Activated CD4-positive, alpha-beta T cell treated with anti-CD3 and anti-CD28 coated beads, Interleukin-2, amount 50 U/mL, for 1 hour (primary cell): ENCODE data around the gene DYNLT3.

Experiments used
- DNase-seq: peaks from one replicate; pipeline ENCODE4 v3.0.0-alpha.2; 2020

The DYNLT3 gene, protein sequence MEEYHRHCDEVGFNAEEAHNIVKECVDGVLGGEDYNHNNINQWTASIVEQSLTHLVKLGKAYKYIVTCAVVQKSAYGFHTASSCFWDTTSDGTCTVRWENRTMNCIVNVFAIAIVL

DNA sequence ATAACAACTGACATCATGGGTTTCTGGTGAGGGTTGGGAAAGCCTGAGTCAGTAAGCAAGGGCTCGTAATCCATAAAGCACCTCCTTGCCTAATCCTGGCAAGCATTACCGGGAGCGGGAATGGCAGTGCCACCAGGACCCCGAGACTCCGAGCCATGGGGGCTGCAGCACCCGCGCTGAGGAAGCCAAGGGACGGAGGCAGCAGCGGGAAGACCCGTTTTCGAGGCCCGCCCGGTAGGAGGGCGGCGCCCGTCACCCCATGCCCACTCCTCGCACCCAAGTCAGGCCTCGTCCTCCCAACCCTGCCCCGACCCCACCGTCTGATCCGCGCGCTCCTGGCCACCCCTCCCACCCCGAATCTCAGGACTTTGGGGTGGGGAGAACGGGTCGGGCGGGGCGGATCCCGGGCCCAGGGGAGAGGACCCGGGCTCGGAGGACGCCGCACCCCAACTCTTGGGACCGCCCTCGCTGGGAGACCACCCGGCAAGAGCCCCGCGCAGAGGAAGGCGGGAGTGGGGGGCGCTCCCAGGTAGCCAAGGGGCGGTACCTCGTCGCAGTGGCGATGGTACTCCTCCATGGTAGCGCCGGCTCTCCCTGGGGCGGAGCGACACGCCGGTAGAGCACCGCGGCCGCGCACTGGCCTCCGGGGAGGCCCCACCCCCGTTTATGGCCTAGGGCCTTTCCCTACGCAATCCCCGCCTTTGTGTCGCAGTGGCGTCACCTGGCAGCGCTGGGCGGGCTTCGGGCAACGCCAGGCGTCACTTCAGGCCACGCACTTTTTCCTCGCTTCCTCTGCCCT, at the start of gene DYNLT3:
DYNLT3 (minus strand) TSS at position 638 of the 799 bp plus-strand sequence; CDS start at position 577, 61 bp downstream.
- peak; percentile 71 for DNase-seq

DNA sequence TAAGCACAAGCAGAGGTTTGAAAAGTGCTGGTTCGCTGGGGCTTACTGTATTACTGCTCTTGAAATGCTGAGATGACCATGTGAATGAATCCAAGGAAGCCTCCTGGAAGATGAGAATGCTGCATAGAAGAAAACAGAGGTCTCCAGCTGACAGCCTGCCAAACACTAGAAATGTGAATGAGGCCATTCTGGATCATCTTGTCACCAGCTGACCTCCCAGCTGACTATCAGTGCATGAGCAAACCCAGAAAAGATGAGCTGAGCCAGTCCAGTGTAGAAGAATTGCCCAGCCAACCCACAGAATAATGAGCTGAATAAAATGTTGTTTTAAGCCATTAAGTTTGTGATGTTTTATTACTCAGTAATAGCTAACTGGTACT, 49.1 kb upstream of the DYNLT3 start:
- DNase-seq: no peak

DNA sequence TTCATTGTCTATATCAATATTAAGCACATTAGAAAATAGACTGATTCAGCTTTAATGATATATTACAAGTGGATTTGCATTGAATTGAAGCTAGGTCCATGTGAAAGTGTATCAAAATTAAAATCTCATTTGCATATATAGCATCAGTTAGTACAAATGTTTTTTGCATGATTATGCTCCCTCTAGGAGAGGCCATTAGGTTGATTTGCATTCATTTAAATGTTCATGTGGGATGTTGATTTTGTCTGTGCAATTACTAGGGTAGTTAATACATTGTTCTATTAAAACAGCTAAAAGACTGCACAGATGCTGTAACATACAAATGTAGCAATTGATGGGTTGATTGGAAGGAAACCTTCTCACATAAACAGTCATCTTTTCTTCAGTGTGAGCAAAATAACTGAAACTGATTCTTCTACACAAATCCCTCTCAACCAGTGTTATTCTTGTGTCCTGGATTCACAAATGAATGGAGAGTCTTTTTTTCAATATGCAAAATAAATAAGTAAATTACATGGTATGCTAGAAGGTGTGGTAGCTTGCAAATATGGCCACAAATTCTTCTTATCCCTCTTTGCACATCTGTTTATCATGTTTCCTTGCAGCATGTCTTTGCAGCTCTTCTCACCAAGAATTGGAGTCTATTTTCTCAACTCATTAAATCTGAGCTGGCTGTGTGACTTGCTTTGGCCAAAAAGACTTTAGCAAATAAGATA, 48.6 kb upstream of the DYNLT3 start:
- DNase-seq: no peak

DNA sequence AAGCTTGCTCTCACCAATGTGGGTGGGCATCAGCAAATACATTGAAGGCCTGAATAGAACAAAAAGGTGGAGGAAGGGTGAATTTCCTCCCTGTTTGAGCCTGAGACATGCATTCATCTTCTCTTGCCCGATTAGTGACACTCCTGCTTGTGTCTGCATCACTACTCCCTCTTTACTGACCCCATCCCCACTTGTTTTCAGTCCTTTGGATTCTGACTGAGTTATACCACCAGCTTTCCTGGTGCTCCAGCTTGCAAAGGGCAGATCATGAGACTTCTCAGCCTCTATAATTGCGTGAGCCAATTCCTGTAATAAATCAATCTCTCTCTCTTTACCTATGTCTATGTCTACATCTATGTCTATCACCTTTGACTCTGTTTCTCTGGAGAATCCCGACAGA, 47.4 kb upstream of the DYNLT3 start:
- no peak for DNase-seq

DNA sequence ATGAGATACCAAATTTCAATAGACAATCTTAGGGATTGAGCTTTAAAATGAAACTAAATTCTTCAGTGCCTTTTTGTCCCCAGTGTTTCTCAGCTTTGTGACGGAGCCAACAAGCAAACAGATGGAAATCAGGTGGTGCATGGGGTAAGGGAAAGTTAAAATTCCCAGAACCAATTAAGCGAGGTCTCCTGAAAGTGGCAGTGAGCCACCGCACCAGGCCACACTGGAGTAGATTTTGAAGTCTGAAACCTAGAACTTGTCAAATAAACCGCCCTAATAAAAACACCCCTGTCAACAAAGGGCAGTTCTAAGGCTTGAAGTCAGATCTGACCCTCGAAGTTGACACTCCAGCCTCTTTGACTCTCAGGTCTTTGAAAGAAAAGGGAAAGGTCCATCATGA, 40.6 kb upstream of the DYNLT3 start:
- DNase-seq: no peak

DNA sequence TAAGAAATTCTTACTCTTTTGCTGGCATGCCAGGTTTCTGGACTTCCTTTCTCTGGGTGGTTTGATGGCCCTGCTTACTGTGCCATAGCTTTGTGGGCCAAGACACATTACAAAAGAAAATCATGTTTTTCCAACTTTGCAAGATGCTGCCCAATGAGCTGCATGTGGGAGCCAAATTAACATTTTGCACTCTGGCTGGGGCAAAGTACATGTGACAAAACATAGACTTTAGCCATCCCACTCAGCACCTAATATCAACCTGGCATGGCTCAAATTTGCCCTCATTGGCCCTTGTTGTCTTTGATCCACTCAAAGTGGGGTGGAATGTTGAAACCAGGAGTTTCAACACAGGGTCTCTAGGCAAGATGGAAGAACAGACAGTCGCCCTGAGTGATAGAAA, 40.0 kb upstream of the DYNLT3 start:
- DNase-seq: no peak

DNA sequence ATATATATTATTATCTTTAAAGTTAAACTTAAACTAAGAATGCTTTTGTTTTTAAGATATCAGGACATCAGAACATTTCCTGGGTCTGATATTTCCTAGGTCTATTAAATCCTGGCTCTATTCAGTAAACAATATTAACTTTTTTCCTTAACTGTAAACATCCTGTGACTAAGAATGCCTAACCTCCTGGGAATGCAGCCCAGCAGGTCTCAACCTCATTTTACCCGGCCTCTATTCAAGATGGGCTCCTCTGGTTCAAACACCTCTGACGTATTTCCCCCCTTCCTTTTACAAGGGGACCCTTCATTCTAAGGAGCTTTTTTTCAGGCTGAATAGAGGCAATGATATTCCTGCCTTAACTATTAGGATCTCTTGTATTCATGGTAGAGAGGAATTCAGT, 35.8 kb upstream of the DYNLT3 start:
- DNase-seq: no peak

DNA sequence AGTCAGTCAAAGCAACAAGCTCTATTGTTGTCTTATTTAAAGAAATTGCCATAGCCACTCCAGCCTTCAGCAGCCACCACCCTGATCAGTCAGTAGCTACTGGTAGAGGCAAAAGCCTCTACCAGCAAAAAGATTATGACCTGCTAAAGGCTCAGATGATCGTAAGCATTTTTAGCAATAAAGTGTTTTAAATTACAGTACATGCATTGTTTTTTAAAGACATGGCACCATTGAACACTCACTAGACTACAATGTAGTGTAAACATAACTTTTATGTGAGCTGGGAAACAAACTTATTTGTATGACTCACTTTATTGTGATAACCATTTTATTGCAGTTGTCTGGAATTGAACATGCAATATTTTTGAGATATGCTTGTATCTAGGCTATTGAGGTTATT, 32.3 kb upstream of the DYNLT3 start:
- DNase-seq: no peak

DNA sequence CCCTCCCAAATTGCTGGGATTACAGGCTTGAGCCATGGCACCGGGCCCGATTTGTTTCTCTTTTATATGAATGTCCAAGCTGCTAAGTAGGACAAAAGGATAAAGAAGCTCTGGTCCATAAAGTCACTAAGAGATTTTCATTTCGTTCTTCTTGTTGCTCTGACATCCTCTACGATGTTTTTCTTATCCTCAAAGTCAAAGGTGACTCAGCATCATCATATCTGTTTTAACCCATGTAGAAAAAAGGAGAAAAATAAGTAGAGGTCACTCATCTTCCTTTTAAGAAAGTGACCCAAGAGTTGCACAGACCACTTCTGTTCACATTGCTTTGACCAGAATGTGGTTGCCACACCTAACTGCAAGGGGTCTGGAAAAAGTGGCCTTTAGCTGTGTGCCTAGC, 29.3 kb upstream of the DYNLT3 start:
- no peak for DNase-seq

DNA sequence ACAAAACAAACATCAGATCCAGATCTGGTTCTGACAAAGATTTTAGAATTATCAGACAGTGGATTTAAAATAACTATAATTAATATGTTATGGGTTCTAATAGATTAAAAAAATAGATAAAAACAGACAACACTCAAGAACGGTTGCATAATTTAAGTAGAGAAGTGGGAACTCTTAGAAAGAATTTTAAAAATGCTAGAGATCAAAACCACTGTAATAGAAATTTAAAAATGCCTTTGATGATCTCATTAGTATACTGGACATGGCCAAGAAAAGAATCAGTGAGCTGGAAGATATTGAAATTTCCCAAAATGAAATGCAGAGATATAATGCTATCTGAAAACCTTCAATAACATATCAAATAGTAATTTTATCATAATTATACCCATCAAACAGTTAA, 28.3 kb upstream of the DYNLT3 start:
- no peak for DNase-seq

DNA sequence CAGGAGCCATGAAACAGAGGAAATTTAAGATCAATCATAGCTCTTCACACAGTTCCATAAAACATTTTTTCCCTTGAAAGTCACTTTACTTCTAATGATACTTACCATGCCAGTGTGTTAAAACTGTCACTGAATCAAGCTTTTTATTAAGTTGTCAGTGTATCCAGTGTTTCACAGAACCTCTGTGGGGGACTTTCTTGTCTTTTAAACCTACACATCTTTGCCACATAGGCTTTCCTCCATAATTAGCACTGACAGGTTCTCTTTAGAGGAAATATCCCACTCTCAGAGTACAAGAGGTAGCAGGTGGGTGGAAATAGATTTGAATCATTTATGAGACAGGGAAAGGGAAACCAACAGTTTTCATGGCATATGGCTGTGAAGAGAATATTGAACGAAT, 25.8 kb upstream of the DYNLT3 start:
- DNase-seq: no peak

DNA sequence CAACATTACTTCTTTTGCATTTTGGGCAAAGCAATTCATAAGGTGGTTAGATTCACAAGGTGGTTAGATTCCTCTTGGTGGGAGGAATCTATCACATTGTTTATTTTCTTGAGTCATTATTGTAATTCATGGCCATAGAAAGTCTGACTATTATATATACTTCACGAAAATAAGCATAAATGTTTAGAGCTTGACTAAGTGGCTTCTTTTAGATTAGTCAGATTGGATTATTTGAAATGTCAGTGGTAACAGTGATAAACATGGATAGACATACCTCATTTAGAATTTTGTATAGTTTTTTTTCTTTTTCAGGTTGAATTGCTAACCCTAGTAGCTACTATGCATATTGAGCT, 24.9 kb upstream of the DYNLT3 start:
- DNase-seq: no peak

DNA sequence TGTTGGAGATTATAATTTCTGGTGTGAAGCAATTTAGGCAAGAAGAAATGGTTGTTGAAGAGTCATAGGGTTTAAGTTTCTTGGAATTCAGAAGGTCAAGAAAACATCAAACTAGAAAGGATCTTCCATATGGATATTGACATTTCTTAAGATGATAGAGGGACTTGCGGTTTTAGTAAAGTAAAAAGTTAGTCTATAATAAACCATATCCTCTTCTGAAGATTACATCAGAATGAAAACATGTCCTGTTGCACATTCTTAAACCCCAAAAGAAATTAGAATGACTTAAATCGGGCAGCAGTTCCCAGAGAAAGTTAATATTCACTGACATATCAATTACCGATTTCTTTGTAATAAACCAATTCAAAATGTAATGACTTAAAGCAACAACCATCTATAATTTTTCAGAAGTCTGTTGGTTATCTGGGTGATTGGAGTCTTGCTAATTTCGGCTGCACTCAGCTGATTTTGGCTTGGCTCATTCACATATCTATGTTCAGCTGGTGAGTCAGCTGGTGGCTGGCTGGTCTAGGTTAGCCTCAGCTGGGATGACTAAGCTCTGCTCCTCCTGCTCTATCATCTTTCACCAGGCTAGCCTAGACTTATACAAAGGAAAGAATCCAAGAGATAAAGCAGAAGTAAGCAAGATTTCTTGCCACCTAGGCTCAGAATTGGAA, 24.4 kb upstream of the DYNLT3 start:
- no peak for DNase-seq

DNA sequence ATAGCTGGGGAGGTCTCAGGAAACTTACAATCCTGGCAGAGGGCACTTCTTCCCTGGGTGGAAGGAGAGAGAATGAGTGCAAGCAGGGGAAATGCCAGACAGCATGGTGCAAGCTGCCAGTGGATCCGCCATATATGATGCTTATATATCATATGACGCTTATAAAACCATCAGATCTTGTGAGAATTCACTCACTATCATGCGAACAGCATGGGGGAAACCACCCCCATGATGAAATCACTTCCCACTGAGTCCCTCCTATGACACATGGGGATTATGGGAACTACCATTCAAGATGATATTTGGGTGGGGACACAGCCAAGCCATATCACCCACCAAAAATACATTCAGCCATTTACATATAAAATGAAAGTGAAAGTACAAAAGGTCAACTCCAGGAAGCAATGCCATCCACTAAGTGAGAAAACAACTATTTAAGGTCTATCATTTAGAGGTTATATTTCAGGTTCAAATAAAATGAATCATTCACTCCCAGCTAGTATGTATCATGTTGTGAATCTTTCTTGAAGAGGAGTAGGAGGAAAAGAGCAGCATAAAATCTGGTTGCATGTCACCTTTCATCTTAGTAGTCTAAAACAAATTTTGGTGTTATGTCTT, 20.3 kb upstream of the DYNLT3 start:
- DNase-seq: no peak

DNA sequence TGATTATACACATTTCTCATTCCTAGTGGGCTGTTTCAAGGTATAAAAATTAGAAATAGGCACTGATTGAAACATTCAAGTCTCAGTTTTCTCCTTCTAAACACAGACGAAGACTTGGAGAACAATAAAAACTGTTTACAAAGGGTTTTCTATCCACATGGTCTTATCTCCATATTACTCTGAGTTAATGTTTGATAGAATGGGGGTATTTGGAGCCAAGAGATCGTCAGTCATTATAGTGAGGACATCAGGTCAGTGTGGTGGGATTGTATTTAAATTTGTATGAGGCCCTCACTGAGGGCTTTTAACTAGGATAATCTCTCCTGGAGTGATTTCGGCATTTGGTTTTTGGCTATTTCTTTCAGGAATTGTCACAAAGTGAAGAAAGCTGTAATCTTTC, 16.4 kb upstream of the DYNLT3 start:
- DNase-seq: no peak

DNA sequence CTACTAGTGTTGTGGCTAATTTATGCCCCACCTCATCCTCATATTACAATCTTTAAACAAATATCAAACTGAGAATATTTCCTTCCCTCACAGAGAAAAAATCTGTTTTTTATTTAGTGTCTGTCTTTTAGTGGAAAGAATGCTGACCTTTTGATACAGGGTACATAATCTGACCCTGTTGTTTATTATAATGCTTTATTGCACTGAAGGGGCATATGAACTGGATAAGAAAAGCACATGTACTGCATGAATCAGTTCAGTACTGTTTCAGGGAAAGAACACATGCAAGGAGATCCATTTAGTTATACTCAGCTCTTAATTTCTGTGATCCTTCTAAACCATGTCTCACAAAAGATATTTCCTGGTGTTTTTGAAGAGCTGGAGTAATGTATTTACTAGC, 15.5 kb upstream of the DYNLT3 start:
- no peak for DNase-seq

DNA sequence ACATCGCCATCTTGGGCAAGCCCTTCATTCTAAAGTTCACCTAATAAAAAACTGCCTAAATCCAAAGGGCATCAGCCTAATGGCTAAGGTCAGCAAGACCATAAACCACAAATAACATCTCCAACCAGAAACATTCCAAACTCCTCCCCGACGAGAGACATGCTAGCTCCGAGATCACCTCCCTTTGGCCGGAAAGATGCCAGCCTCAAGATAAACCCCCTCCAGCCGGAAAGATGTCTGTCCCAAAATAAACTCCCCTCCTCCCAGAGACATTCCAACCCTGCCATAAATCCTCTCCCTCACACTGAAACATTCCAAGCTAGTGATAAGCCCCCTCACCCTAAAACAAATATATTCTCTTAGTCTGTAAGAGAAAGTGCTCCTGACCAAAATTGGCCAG, 13.3 kb upstream of the DYNLT3 start:
- DNase-seq: no peak

DNA sequence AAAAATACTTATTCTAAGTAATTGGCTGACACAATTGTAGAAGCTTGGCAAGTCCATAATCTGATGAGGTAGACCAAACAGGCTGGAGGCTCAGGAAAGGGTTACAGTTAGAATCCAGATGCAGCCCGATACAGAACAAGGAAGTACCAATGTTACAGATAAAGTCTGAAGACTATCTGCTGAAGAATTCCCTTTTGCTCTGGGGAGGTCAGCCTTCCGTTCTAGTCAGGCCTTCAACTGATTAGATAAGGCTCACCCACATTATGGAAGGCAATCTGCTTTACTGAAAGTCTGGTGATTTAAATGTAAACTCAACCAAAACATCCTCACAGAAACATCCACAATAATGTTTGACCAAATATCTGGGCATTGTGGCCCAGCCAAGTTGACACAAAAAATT, 7.4 kb upstream of the DYNLT3 start:
- no peak for DNase-seq

DNA sequence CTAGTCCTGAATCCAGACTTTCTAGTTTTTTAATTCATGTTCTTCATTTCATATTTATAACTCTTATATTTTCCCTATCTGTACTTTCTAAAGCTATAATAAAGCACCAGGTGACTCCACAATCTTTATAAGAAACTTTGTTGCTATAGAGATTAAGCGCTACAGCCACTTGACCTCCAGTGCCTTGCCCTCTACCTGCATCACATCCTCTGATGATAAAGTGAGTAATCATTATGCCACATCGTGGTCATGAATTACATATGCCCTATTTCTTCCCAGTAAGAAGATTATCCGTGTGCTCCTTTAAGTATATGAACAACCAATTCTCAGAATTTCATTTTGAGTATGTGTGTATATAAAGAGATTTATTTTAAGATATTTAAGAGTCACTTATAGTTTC, 6.8 kb upstream of the DYNLT3 start:
- no peak for DNase-seq

DNA sequence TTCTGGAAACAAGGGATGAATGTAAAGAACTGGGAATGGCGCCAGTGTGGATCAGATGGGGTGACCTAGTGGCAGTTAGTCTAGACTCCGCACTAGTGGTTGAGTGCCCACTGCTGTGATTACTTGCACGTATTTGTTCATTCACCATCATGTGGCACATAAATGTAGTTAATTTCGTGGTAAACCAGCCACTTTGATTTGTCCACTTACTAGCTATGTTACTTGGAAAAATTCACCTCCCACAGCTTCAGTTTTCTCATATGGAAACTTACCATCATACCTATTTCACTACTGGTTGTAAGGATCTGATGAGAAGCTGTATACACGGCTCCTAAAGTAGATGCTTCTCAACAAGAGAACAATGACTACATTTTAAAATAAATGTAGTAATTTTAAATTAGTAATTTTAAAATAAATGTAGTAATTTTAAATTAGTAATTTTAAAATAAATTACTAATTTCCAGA, 394 bp upstream of the DYNLT3 start:
- no peak for DNase-seq

DNA sequence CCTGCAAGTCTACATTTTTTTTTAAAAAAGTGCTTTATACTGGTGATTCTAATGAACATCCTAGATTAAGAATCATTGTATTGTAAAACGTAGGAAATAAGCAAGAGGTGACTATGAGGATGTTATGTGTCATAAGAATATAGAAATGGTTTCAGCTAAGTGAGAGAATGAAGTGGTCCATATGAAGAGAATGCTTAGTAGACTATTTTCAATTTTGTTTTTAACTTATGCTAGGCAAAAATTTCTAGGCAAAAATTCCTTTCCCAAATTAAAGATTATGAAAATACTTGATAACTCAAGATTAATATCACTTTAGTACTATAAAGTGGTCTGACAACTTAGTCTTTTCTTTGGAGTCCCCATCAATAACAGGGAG, 825 bp downstream of the DYNLT3 start:
- DNase-seq: no peak

DNA sequence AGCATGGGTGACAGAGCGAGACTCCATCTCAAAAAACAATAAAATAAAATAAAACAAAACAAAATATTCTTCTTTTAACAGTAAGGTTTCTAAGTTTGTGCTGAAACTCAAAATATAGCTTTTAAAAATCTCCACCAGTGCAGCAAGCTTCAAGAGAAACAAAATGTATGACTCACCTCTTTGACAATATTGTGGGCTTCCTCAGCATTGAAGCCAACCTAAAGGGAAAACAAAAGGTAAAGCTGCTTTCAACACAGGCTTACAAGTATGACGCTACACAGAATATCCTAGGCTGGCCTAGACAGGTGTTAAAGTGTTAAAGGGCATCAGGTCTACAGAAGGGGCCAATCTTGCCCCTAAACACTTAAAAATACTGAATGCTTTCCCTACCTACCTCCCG, 1.2 kb downstream of the DYNLT3 start:
- no peak for DNase-seq

DNA sequence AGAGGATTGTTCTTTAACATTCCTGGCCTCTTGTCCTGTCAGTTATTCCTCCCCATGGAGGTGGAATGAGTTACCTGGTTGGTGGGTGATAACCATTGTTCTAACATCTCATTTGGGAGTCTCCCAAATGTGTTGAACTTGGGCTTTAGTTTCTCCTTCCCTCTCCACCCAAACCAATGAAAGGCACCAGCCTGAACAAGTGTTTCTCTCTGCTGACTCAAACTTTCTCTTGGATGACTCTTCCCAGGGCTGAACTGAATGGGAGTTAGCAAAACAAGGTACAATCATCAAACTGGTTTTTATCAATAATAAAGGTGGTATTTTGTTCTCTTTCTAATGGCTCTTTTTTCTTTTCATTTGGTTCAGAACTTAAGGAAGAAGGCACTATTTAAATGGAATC, 2.7 kb downstream of the DYNLT3 start:
- DNase-seq: no peak

DNA sequence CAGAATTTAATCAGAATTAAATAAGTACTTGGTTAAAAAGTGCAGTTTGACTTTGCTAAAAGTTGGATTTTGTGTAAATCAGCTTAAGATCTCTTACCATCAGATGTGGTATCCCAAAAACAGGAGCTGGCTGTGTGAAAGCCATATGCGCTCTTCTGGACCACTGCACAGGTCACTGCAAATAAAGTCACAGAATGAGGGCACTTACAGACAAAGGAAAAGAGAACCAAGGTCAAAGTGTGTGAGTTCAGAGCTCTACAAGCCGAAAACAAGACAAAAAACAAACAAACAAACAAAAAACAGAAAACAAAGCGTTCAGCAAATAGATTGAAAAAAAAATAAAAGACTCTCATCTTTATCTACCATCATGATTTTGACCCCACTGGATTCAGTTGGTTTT, 6.4 kb downstream of the DYNLT3 start:
- no peak for DNase-seq
